Gastroesophageal sphincter (tissue), 4 donors: ENCODE data around the gene PORCN. TPM values are rescaled to one million over a fixed set of nuclear protein-coding genes. Genes with fewer than 3 reads are reported as not detected.
"Not testable (repeated sequence)": the region's sequence is repeated elsewhere in the genome, so short reads cannot be mapped to it uniquely, and the experiment has no call there.

Experiments used
- ATAC-seq: fragments of 150-250 bp; one replicate; pipeline ENCODE4 v1.9.1; 2016; ENCODE audit warnings: mild to moderate bottlenecking, moderate library complexity
- H3K27ac ChIP-seq, 4 donors: fragments of 200-600 bp; sonication (generic) in 3 of 4; 1 replicate in 3 of 4; 2 replicates in 1 of 4; pipeline ENCODE4 v1.5.1; 2016 to 2019
- H3K27me3 ChIP-seq: fragments of 200-600 bp; sonication (generic); one replicate; pipeline ENCODE4 v1.5.1; 2019
- H3K36me3 ChIP-seq, 2 donors: fragments of 200-600 bp; sonication (generic); one replicate each; pipeline ENCODE4 v1.5.1; 2019; ENCODE audit warnings: control low read depth in 1 of 2
- H3K4me1 ChIP-seq, 3 donors: fragments of 200-600 bp; sonication (generic); 1 replicate in 2 of 3; 2 replicates in 1 of 3; pipeline ENCODE4 v1.5.1; 2016 to 2019; ENCODE audit warnings: control low read depth in 2 of 3
- H3K4me3 ChIP-seq, 2 donors: fragments of 200-600 bp; sonication (generic); one replicate each; pipeline ENCODE4 v1.5.1; 2019; ENCODE audit warnings: mild to moderate bottlenecking in 1 of 2, moderate library complexity in 1 of 2
- H3K9me3 ChIP-seq, 3 donors: fragments of 200-600 bp; sonication (generic); one replicate each; pipeline ENCODE4 v1.5.1; 2017 to 2019; ENCODE audit warnings: control low read depth in 2 of 3
- EP300 ChIP-seq: sonication (generic); formaldehyde crosslinking; IDR thresholded peaks from one replicate; pipeline ENCODE4 v1.6.1; 2017; ENCODE audit warnings: antibody characterized with exemption, mild to moderate bottlenecking
- POLR2A ChIP-seq, 2 donors: fragments of 450-650 bp; IDR thresholded peaks; one replicate each; pipeline ENCODE4 v1.6.1; 2017; ENCODE audit warnings: antibody characterized with exemption in 2 of 2, mild to moderate bottlenecking in 2 of 2, moderate library complexity in 1 of 2
- POLR2AphosphoS5 ChIP-seq: sonication (generic); formaldehyde crosslinking; IDR thresholded peaks from one replicate; pipeline ENCODE4 v1.6.1; 2017; ENCODE audit warnings: antibody characterized with exemption
- WGBS, 2 donors: methylation state at CpG; one replicate each; pipeline ENCODE4 v1.1.5; 2018; ENCODE audit warnings: low coverage in 1 of 2; 5-methylcytosine and 5-hydroxymethylcytosine counted together
- total RNA-seq, 4 donors: library from RNA; depleted of rRNA; stranded (reverse); fragments of >200 nt; gene quantifications; one replicate each; pipeline ENCODE4 v1.1.0, GENCODE V29; 2016
- TF ChIP-seq, protein P1 (sequence below), 4 experiments: fragments of 200-600 bp in 2 of 4; fragments of 450-650 bp in 2 of 4; sonication (generic) in 1 of 4; IDR thresholded peaks; one replicate each; pipeline ENCODE4 v1.5.1; 2017 to 2019; ENCODE audit warnings: antibody characterized with exemption in 4 of 4, mild to moderate bottlenecking in 2 of 4, moderate library complexity in 2 of 4

The PORCN gene
- total RNA-seq, 4 donors from 2014 or later: 9.4 to 21.0 (median 13.2) TPM

DNA sequence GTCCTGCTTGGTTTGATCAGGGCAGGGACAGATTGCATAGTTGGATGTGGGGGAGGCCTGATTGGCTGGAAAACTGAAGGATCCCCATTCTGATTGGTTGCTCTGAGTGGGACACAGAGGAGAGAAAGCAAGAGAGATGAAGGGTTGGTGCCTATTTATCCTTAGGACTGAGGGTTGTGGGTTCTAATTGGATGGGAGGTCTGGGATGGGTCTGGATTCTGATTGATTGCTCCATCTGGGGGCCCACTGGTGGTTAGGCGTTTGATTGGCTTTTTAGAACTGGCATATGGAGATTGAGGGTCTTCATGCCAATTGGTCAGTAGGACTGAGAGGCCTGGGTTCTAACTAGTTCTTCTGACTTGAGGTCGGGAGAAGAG lies 12.2 kb downstream of the PORCN start:
- Histone ChIP-seq H3K27me3 (no peaks in the 10 kb centered on the region), H3K4me3 (peak overlapping the region; percentile 57 to 64), H3K9me3 (no peaks in the 10 kb centered on the region), H3K27ac (peak overlapping the region in 3 of 4 donors; percentile 84 to 86 (median 86)), H3K4me1 (peaks cover 0 to 11% (median 0%) of the 10 kb centered on the region in 3 donors), H3K36me3 (peaks cover 0 to 13% of the 10 kb centered on the region in 2 donors)
- 50% methylated on average over 1 of the region's 2 CpGs; no CpG with 5 or more reads in 1 of the 2 donors for WGBS, 2 donors
- no peak for ATAC-seq
- TF ChIP-seq, protein P1, sequence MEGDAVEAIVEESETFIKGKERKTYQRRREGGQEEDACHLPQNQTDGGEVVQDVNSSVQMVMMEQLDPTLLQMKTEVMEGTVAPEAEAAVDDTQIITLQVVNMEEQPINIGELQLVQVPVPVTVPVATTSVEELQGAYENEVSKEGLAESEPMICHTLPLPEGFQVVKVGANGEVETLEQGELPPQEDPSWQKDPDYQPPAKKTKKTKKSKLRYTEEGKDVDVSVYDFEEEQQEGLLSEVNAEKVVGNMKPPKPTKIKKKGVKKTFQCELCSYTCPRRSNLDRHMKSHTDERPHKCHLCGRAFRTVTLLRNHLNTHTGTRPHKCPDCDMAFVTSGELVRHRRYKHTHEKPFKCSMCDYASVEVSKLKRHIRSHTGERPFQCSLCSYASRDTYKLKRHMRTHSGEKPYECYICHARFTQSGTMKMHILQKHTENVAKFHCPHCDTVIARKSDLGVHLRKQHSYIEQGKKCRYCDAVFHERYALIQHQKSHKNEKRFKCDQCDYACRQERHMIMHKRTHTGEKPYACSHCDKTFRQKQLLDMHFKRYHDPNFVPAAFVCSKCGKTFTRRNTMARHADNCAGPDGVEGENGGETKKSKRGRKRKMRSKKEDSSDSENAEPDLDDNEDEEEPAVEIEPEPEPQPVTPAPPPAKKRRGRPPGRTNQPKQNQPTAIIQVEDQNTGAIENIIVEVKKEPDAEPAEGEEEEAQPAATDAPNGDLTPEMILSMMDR (IDR thresholded peaks at IDR 0.05): no peak
- no peak for TF ChIP-seq POLR2A (IDR thresholded peaks at IDR 0.05)
- TF ChIP-seq EP300: no peak

DNA sequence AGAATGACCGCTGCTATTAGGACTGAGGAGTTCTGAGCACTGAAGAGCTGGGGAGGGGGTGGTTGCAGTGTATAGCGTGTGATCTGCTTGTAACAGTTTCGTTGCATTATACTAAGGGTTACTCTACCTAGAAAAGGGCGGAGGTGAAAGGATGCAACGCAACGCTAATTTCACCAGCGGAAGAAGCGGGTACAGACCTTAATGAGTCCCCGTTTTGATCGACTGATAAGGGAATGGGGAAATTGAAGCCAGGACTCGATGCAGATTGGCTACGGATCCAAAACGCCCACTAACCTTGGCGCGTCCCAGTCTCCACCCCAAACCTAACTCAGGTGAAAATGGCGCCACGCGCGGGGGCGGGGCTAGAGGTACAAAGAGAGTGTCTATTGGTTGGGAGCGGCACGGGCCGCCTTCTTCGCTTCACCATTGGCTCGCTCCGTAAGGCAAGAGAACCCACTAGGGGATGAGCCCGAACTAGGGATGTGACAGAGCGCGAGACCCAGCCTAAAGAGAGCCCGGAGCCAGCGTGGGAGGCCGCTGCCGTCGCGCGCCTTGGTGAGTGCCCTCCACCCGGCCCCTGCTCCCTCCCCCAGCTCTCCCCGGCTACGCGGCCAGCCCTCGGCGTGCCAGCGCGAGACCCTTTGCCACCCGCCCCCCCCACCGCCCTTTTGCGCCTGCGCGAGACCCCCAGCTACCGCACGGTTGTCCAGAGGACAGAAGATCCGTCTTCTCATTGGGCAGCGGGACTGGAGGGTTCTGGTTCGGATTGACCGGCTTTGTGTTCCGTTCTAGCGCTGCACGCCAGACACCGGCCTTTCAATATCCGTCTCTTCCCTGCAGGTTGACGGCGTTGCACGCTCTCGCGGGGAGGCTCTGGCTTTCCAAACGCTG lies 12.8 kb downstream of the PORCN start, which contains the start of gene EBP:
TSS of gene EBP (plus strand) at position 456 of the 891 bp plus-strand sequence. CDS start 1,964 bp downstream, outside the sequence.
- 0 to 30% methylated on average over 9 to 14 of the region's 66 CpGs for WGBS, 2 donors
- Histone ChIP-seq H3K4me3 (peak within 1 kb of the TSS; percentile 57 to 64), H3K9me3 (no peaks in the 10 kb centered on the region), H3K36me3 (peaks cover 0 to 14% of the 10 kb centered on the region in 2 donors), H3K27me3 (no peaks in the 10 kb centered on the region), H3K4me1 (peaks cover 0 to 11% (median 0%) of the 10 kb centered on the region in 3 donors), H3K27ac (peak within 1 kb of the TSS; percentile 67 to 86 (median 85))
- peak; percentile 98 for ATAC-seq
- peak; percentile 49 for TF ChIP-seq POLR2AphosphoS5
- TF ChIP-seq EP300: no peak
- TF ChIP-seq, protein P1 (IDR thresholded peaks at IDR 0.05): no peak
- peak; percentile 30 to 44 for TF ChIP-seq POLR2A (IDR thresholded peaks at IDR 0.05)

DNA sequence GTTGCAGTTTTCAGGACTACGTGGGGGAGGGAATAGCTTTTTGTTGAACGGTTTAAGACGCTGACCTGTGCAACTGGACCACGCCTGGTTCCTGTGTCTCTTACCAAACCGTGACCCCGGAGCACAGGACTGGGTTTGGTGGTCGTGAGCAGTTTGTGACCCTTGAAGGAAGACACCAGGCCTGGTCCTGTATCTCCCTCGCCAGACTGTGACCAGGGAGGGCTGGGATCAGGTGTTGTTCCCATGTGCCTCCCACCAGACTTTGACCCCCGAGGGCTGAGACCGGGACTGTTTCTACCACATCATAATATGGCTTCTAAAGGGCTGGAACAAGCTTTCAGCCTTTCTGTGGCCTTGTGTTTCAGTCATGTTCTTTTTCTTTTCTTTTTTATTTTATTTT lies 13.5 kb downstream of the PORCN start:
- peaks cover 0 to 14% of the 10 kb centered on the region in 2 donors for H3K36me3 ChIP-seq
- peaks cover 0 to 11% (median 0%) of the 10 kb centered on the region in 3 donors for H3K4me1 ChIP-seq
- no peaks in the 10 kb centered on the region for H3K9me3 ChIP-seq
- 0 to 60% methylated on average over 2 to 3 of the region's 10 CpGs for WGBS, 2 donors
- no peak for ATAC-seq
- H3K27me3 ChIP-seq: no peaks in the 10 kb centered on the region
- no peak for TF ChIP-seq POLR2AphosphoS5
- no peak for TF ChIP-seq POLR2A (IDR thresholded peaks at IDR 0.05)
- TF ChIP-seq, protein P1 (IDR thresholded peaks at IDR 0.05): no peak
- TF ChIP-seq EP300: no peak
- H3K27ac ChIP-seq: peak overlapping the region in 3 of 4 donors; percentile 84 to 86 (median 86)
- peak overlapping the region; percentile 57 to 64 for H3K4me3 ChIP-seq

DNA sequence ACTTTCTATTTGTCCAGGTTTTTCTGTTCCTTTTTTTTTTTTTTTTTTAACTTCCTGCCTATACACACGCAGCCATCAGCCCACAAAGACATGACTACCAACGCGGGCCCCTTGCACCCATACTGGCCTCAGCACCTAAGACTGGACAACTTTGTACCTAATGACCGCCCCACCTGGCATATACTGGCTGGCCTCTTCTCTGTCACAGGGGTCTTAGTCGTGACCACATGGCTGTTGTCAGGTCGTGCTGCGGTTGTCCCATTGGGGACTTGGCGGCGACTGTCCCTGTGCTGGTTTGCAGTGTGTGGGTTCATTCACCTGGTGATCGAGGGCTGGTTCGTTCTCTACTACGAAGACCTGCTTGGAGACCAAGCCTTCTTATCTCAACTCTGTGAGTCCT lies 14.9 kb downstream of the PORCN start:
- no peak for ATAC-seq
- WGBS, 2 donors: 94 to 100% methylated on average over 5 to 7 of the region's 12 CpGs

DNA sequence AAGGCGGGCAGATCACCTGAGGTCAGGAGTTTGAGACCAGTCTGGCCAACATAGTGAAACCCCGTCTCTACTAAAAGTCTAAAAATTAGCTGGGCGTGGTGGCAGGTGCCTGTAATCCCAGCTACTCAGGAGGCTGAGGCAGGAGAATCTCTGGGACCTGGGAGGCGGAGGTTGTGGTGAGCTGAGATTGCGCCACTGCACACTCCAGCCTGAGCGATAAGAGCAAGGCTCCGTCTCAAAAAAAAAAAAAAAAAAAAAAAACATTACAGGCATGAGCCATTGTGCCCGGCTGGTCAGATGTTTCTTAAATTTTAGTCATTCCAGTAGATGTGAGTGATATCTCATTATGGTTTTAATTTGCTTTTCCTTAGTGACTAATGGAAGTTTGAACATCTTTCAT lies 17.1 kb downstream of the PORCN start:
- peaks cover 0 to 28% of the 10 kb centered on the region in 2 donors for H3K36me3 ChIP-seq
- not testable (repeated sequence) for H3K9me3 ChIP-seq, ATAC-seq, H3K27me3 ChIP-seq, H3K4me3 ChIP-seq, H3K27ac ChIP-seq
- peaks cover 0 to 11% (median 0%) of the 10 kb centered on the region in 3 donors for H3K4me1 ChIP-seq
- WGBS, 2 donors: 84 to 85% methylated on average over 4 to 5 of the region's 8 CpGs

More for the DNA sequence above, 14.9 kb downstream of the PORCN start:
- H3K4me3 ChIP-seq: no peak overlapping the region
- H3K27ac ChIP-seq: no peak overlapping the region
- H3K4me1 ChIP-seq: peaks cover 0 to 11% (median 0%) of the 10 kb centered on the region in 3 donors
- TF ChIP-seq, protein P1 (IDR thresholded peaks at IDR 0.05): no peak
- TF ChIP-seq EP300 (no peak), POLR2A (IDR thresholded peaks at IDR 0.05) (no peak), POLR2AphosphoS5 (no peak)
- no peaks in the 10 kb centered on the region for H3K9me3 ChIP-seq
- no peaks in the 10 kb centered on the region for H3K27me3 ChIP-seq
- peaks cover 0 to 26% of the 10 kb centered on the region in 2 donors for H3K36me3 ChIP-seq
